Esophagus squamous epithelium (tissue), 4 donors: ENCODE data around the gene MYH7B.

Experiments used
- CTCF ChIP-seq, 6 experiments: fragments of 450-650 bp in 4 of 6; fragments of 200-600 bp in 2 of 6; sonication (generic) in 2 of 6; IDR thresholded peaks; one replicate each; pipeline ENCODE4 v1.5.1; 2016 to 2019; ENCODE audit warnings: antibody characterized with exemption in 6 of 6, mild to moderate bottlenecking in 4 of 6, moderate library complexity in 4 of 6
- POLR2A ChIP-seq, 4 donors: fragments of 450-650 bp; IDR thresholded peaks; one replicate each; pipeline ENCODE4 v1.6.1; 2017; ENCODE audit warnings: antibody characterized with exemption in 4 of 4, mild to moderate bottlenecking in 4 of 4, moderate library complexity in 3 of 4

DNA sequence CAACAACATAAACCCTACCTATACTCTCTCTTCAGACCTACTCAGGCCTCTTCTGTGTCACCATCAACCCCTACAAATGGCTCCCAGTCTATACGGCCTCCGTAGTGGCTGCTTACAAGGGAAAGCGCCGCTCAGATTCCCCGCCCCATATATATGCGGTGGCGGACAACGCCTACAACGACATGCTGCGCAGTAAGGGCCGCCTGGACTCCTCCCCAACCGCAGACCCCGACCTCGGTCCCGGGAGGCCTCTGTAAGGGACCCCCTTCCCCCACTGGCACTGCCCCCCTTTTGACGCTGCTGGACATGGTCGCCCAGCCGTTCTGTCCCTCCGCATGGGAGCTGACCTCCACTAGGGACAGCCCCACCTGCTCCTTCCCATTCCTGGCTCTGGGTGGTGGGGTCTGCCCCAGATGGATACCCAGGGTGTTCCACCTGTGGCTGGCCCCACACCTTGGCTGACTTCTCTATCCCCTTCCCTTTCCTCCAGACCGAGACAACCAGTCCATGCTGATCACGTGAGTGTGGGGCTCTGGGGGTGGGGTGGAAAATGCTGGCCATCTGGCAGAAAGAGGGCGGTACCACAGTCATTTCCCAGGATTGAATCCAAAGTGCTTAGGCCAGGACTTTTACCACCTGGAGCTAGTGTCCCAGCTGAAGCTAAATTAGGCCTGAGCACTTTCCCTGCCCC is 25.0 kb downstream of the MYH7B start:
- no peak for TF ChIP-seq CTCF (IDR thresholded peaks at IDR 0.05)
- TF ChIP-seq POLR2A (IDR thresholded peaks at IDR 0.05), result no peak
